HG03175 (cell line): ENCODE data around the gene CIC.
"Not testable (repeated sequence)": the region's sequence is repeated elsewhere in the genome, so short reads cannot be mapped to it uniquely, and the experiment has no call there.

Experiments
- ATAC-seq: cut with Tn5 transposase; IDR thresholded peaks from one replicate; pipeline ENCODE4 v1.9.1; 2021; ENCODE audit warnings: mild to moderate bottlenecking, moderate library complexity; ENCODE audit not compliant: unreplicated experiment

The CIC gene

DNA sequence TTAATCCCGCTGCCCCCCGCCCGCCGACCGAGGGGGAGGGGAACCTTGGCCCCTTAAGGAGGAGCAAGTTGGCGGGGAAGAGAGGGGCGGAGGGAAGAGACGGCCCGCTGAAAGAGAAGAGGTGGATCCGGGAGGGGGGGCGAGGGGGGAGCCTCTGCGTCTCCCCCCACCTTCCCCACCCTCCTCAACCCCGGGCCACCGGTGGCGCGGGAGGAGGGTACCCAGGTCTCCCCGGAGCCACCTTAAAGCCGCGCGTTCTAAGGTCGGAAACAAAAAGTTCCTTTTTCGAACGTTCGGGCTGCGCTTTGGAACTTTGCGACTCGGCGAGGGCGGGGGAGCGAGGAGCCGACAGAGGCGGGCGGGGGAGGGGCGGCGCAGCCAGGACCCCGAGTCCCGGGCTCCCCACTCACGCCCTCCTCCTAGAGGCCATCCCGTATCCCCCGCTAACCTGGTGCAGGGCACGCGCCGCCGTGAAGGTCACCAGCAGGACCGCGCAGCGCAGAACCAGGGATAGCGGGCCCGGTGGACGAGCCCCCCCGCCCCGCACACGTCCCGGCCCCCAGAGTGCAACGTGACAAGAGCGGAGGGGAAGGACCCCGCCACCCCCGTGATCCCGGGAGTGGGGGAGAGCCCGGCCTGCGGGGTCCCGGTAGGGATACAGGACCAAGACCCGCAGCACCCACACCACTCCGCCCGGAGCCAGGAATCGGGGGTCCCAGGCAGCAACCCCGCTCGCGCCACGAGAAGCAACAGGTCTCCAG, 14.8 kb upstream of the CIC start:
- ATAC-seq: peak; percentile 27

DNA sequence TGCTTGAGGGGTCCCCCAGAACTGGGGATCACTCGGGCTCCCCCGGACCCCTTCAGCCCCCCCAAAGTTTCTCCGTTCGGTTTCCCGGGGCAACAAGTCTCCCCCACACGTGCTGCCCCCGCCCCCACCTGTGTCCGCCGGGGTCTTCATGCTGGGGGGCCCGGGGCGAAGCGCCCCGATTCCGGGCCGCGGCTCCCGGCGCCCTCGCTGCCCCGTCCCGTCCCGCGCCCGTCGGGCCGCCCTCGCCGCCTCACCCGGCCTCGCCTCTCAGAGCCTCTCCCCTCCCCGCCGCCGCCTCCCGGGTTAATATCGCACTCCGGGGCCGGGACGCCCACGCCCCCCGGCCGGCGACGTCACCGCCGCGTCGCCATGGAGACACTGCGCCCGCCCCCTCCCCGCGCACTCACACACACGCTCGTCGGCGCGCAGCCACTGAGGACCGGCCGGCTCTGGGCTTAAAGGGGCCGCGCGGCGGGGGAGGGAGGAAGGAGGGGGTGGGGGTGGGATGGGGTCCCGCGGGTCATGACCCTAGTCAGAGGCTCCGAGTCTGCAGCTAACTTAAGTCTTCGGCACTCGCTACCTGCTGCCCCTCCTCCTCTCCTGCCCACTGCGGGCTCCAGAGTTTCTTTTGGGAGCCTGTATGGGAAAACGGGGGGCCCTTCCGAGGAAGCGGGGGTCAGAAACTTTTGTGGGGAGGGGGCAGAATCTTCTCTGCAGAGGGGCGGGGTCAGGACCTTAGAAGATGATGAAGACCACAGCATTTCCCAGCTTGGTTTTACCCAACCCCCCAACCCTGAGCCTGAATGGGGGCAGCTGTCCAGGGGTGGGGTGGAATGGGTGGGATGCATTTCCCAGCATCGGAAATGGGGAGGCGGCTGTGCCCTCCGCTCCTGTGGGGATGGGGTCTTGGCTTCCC, 13.9 kb upstream of the CIC start, which contains the start of gene ERF:
Gene ERF, minus strand, starts transcription at position 279 of the 916 bp plus-strand sequence. Its CDS starts 129 bp downstream, at position 150.
- ATAC-seq: peak; percentile 54

DNA sequence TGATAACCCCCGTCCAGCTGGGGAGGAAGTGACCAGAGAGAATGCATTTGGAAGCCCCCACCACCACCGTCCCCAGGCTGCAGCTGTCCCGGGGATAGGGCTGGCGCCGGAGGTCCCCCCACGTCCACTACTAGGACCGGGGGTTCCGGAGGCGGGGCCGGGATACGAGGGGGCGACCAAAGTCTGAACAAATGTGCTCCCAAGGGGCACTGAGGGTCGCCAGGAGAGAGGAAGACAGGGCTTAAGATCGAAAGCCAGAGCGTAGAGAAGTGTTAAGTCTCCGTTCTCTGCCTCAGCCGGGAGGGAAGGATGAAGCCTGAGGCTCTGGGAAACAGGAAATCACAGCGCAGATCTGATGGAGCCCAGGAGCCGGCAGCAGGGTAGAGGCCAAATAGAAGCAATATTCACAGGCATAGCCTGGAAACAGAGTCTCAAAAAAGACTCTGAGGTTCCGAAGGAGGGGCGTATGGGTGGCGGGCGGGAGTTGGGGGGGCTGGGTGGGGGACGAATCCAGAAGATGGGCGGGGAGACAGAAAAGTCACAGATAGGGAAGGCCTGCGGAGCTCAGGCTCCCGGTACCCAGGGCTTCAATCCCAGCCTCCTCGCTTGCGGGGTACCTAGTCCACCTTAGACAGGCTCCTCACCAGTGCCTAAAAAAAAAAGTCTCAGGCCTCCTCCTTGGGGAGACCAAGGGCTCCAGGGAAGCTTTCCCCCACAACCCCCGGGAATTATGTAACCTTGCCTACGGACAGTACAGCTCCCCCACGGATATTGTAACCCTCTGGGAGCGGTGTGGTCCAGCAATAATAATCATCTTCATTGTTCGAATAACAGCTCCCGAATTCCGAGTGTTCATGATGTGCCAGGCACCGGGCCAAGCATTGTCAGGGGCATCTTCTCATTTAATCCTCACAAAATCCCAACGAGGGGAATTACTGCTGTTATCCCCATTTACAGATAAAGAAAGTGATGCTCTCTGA, 13.0 kb upstream of the CIC start:
- no peak for ATAC-seq

DNA sequence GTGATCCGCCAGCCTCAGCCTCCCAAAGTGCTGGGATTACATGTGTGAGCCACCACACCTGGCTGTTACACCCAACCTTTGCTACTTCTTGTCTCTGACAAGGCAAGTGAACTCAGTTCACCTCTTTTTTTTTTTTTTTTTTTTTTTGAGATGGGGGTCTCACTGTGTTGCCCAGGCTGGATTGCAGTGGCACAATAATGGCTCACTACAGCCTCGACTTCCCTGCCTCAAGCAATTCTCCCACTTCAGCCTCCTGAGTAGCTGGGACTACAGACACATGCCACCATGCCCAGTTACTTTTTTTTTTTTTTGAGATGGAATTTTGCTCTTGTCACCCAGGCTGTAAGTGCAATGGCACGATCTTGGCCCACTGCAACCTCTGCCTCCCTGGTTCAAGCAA, 11.2 kb upstream of the CIC start:
- ATAC-seq: not testable (repeated sequence)

DNA sequence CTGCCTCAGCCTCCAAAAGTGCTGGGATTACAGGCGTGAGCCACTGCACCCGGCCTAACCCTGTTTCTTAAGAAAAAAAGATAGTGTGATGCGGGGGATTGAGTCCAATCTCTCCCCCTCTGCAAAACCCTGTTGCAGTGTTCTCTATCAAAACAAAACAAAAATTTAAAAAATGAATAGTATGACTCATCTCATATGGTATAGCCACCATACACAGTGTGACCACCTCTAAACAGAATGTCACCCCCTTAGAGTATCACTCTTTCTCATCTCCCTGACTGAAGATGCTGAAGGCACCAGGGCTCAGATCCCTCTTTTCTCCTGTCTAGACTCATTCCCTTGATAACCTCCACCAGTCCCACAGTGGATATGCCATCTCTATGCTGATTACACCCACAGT, 7.3 kb upstream of the CIC start:
- ATAC-seq: no peak

DNA sequence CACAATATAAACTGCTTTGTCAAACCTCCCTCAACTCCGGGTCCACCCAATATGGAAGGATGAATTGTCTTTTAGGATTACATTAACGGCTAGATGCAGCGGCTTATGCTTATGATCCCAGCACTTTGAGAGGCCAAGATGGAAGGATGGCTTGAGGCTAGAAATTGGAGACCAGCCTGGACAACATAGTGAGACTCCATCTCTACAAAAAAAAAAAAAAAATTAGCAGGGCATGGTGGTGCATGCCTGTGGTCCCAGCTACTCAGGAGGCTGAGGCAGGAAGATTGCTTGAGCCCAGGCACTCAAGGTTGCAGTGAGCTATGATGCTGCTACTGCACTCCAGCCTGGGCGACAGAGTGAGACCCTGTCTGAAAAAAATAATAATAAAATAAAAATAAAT, 2.9 kb upstream of the CIC start:
- not testable (repeated sequence) for ATAC-seq

DNA sequence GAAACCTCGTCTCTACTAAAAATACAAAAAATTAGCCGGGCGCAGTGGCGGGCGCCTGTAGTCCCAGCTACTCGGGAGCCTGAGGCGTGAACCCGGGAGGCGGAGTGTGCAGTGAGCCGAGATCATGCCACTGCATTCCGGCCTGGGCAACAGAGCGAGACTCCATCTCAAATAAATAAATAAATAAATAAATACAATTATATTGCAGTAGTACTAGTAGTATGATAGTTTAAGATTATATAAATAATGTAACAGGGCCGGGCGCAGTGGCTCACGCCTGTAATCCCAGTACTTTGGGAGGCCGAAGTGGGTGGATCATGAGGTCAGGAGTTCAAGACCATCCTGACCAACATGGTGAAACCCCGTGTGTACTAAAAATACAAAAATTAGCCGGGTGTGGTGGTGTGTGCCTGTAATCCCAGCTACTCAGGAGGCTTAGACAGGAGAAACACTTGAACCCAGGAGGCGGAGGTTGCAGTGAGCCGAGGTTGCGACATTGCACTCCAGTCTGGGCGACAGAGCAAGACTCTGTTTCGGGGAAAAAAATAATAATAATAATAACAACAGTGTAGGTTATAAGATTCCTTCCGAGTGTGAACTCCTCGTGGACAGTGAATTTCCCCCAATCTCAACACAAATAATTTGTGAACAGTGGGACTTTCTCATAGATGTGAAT, 2.0 kb upstream of the CIC start:
- not testable (repeated sequence) for ATAC-seq

DNA sequence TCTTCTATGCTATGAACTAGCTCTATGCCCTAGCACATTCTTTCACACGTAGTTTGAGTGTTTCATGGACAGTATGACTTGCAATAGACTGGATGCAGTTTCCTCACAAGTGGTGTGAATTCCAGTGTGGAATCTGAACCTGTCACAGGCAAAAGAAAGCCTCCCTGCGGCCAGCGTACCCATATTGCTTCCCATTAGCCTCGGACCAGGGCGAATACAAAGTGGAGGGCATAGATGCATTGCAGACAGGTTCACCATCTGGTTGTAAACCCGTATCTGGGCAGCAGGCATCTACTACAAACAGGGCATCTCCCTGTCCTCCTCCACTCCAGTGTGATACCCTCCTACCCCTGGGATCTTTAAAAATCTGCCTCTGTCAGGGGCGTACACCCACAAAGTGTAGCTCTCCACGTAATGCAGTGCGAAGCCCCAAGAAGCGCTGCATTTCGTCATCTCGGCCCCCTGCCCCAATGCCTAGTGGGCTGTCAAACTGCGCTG, 1.4 kb upstream of the CIC start:
- ATAC-seq: no peak

DNA sequence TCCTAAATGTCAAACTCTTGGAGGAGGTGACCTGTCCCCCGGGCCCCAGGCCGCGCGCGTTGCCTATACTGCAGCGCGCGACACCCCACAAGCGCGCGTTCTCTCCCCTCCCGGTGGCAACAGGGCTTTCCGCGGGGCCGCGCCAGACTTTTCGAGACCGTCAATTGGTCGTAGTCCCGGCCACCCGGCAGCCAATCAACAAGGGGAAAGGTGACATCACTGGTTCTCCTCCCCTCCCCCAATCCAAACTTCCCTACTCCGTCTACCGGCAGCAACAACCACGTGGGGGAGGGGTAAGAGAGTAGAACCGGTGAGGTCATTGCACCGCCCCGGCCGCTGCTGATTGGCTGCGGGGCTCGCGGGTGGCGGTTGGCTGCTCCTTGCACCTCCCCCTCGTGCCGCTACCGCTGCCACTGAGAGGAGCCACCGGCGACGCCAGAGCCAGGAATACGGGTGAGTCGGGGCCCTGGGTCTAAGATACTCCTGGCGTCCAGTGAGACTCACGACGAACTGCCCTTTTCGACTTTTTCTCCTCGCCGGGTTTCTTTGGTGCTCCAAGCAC, 829 bp upstream of the CIC start:
- peak; percentile 59 for ATAC-seq

DNA sequence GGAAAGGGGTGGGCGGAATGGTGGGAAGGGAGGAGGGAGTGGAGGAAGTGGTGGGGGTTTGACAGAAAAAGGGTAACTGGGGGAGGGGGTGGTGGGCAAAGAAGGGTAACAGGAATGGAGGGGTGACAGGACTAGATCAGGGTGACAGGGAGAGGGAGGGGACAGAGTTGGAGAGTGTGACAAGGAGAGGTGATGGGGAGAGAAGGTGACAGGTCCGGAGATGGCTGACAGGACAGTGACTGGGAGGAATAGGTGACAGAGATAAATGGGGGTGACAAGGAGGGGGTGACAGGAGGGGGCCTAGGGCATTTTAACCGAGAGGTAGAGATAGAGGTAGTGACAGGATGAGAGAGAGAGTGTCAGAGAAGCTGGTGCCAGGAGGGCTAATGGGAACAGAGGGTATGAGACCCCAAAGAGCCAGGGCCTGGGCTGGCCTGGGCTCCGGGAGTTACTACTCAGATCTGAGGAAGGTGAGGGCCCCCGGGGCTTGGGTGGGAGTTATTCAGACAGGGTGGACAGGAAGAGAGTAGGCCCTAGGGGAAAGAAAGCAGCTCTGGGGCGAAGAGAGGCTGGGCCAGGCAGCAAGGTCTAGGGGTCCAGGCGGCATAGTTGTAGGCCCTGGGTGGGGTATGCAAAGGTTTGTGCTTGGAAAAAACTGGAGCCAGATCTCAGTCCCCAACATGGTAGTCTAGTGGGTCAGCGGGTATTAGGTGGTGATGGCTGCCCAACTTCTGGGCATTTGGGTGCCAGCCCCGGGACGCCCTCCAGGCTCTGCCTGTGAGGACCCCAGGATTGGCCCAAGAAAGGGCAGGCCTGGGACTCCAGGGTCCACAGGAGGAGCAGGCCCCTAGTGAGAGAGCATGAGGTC, 660 bp downstream of the CIC start:
- ATAC-seq: no peak

DNA sequence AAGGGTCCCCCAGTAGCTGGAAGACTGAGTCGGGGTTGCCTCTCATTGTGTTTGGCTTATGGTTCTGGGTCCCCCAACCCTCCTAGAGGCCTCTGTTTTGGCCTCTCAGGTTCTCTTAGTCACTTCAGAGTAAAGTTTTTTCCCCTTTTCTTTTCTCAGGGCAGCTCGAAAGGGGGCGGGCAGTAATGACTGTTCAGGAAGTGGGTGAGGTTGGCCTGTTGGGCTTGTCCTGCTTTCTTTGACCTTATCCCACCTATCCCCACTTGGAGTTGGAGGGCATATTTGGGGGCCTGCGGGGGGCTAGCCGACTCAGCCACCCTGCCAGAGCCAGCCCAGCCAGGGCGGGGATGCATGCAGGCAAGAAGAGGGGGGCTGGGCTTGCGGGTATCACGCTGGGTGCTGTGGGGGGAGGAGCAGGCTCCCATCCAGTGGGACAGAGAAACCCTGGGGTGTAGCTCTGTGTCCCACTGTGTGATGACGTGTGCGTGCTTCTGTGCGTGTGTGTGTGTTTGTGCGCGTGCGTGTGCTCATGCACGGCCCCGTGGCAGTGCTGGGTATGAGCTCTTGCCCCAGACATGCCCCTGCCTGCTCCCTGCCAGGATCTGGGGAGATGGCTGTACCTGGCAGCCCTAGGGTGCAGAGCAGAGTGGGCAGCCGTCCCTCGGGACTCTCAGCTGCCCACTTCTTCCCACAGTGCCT, 1.4 kb downstream of the CIC start:
- ATAC-seq: no peak

DNA sequence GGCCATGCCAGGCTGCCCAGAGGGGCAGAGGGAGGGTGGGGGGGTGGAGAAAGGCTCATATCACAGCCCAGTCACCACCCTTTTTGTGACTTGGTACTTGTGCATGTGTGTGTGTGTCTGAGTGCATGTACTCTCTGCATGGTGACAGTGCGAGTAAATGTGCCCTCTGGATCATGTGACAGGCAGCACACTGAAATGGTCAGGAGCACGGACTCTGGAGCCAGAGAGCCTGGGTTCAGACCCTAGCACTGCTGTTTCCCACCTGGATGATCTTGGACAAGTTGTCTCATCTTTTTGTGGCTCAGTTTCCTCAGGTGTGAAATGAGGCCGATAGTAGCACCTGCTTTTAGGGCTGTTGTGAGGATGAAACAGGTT, 2.0 kb downstream of the CIC start:
- no peak for ATAC-seq

DNA sequence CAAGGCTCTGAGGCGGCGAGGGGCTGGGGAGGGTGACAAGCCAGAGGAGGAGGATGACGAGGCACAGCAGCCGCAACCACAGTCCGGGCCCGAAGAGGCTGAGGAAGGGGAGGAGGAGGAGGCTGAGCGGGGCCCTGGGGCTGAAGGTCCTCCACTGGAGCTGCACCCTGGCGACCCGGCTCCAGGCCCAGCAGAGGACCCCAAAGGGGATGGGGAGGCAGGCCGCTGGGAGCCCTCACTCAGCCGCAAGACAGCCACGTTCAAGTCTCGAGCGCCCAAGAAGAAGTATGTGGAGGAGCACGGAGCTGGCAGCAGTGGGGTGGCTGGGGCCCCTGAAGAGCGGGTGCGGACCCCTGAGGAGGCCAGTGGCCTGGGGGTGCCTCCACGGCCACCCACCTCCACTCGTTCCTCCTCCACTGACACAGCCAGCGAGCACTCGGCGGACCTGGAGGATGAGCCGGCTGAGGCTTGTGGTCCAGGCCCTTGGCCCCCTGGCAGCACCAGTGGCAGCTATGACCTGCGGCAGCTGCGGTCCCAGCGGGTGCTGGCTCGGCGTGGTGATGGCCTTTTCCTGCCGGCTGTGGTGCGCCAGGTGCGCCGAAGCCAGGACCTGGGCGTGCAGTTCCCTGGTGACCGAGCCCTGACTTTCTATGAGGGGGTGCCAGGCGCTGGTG, 2.9 kb downstream of the CIC start:
- no peak for ATAC-seq

DNA sequence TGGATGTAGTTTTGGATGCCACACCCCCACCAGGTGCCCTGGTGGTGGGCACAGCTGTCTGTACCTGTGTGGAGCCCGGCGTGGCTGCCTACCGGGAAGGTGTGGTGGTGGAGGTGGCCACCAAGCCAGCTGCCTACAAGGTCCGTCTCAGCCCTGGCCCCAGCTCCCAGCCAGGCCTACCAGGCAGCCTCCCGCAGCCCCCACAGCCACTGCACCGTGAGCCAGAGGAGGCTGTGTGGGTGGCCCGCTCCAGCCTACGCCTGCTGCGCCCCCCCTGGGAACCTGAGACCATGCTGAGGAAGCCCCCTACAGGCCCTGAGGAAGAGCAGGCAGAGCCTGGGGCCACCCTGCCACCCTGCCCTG, 3.5 kb downstream of the CIC start:
- ATAC-seq: no peak

DNA sequence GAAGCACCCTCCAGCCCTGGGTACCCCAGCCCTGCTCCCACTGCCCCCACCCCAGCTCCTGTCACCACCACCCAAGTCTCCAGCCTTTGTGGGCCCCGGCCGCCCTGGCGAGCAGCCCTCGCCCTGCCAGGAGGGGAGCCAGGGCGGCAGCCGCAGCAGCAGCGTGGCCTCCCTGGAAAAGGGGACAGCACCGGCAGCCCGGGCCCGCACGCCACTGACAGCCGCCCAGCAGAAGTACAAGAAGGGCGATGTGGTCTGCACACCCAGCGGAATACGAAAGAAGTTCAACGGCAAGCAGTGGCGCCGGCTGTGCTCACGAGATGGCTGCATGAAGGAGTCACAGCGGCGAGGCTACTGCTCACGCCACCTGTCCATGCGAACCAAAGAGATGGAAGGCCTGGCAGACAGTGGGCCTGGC, 3.9 kb downstream of the CIC start:
- ATAC-seq: no peak

DNA sequence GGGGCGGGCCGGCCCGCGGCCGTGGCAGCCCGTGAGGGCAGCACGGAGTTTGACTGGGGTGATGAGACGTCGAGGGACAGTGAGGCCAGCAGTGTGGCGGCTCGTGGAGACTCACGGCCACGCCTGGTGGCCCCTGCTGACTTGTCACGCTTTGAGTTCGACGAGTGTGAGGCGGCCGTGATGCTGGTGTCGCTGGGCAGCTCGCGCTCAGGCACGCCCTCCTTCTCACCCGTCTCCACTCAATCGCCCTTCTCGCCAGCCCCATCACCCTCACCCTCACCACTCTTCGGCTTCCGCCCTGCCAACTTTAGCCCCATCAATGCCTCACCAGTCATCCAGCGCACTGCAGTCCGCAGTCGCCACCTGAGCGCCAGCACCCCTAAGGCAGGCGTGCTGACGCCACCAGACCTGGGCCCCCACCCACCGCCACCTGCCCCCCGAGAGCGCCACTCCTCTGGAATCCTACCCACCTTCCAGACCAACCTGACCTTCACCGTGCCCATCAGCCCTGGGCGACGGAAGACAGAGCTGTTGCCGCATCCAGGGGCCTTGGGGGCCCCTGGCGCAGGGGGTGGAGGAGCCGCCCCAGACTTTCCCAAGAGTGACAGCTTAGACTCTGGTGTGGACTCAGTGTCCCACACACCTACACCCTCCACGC, 4.5 kb downstream of the CIC start:
- ATAC-seq: no peak

DNA sequence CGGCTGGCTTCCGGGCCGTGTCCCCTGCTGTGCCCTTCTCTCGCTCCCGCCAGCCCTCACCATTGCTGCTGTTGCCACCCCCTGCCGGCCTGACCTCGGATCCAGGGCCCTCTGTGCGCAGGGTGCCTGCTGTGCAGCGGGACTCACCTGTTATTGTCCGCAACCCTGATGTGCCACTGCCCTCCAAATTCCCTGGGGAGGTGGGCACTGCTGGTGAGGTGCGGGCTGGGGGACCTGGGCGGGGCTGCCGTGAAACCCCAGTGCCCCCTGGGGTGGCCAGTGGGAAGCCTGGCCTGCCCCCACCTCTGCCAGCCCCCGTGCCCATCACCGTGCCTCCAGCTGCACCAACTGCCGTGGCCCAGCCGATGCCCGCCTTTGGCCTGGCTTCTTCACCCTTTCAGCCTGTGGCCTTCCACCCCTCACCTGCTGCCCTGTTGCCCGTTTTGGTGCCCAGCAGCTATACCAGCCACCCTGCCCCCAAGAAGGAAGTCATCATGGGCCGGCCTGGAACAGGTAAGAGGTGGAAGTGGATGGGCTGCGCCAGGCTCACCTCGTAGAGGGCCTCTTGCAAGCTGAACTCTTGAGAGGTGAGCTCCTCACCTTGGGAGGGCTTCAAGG, 5.1 kb downstream of the CIC start:
- ATAC-seq: no peak
